Immature natural killer cell (primary cell): Measurements from ENCODE around the gene SERPING1. TPM values are rescaled to one million over a fixed set of nuclear protein-coding genes. Genes with fewer than 3 reads are reported as not detected.
"Not testable (repeated sequence)": the region's sequence is repeated elsewhere in the genome, so short reads cannot be mapped to it uniquely, and the experiment has no call there.

ENCODE experiments used
- DNase-seq, 3 donors: peaks; one replicate each; pipeline ENCODE4 v3.0.0; 2022; ENCODE audit warnings: mixed read lengths in 1 of 3
- H3K27ac Mint-ChIP-seq, 6 donors: one replicate each; pipeline ENCODE4 v1.8.0; 2020; ENCODE audit warnings: mixed read lengths in 6 of 6, mild to moderate bottlenecking in 5 of 6, inconsistent platforms in 4 of 6, moderate library complexity in 3 of 6
- H3K27me3 Mint-ChIP-seq, 3 donors: one replicate each; pipeline ENCODE4 v1.8.0; 2020 to 2021; ENCODE audit warnings: low read depth in 3 of 3, mild to moderate bottlenecking in 3 of 3, mixed read lengths in 3 of 3, moderate library complexity in 3 of 3, inconsistent platforms in 1 of 3
- H3K36me3 Mint-ChIP-seq, 3 donors: one replicate each; pipeline ENCODE4 v1.8.0; 2020; ENCODE audit warnings: mixed read lengths in 3 of 3, inconsistent platforms in 2 of 3, mild to moderate bottlenecking in 2 of 3
- H3K4me1 Mint-ChIP-seq, 2 donors: one replicate each; pipeline ENCODE4 v1.8.0; 2020; ENCODE audit warnings: inconsistent platforms in 2 of 2, mild to moderate bottlenecking in 2 of 2, mixed read lengths in 2 of 2, moderate library complexity in 1 of 2
- H3K4me3 Mint-ChIP-seq, 5 donors: one replicate each; pipeline ENCODE4 v1.8.0; 2020; ENCODE audit warnings: mild to moderate bottlenecking in 5 of 5, mixed read lengths in 5 of 5, inconsistent platforms in 3 of 5, moderate library complexity in 3 of 5
- H3K9me3 Mint-ChIP-seq, 6 donors: one replicate each; pipeline ENCODE4 v1.8.0; 2020; ENCODE audit warnings: mild to moderate bottlenecking in 6 of 6, mixed read lengths in 6 of 6, inconsistent platforms in 4 of 6, moderate library complexity in 3 of 6
- polyA plus RNA-seq, 3 donors: library from polyadenylated mRNA; unstranded; fragments of 300-500 nt; fragmentation: Illumina TruSeq; gene quantifications; one replicate each; pipeline ENCODE4 v1.2.3, GENCODE V29; 2021

SERPING1 gene
- polyA plus RNA-seq, 3 donors from 2014 or later: 0.71 TPM; not detected in 2

GRCh38 chr11:57646194-57646798, 48.8 kb downstream of the SERPING1 start:
- no peak overlapping the region for H3K4me3 Mint-ChIP-seq
- H3K4me1 Mint-ChIP-seq: peaks cover 29 to 43% of the 10 kb centered on the region in 2 donors
- H3K36me3 Mint-ChIP-seq: no peaks in the 10 kb centered on the region
- no peaks in the 10 kb centered on the region for H3K9me3 Mint-ChIP-seq
- peak overlapping the region in 5 of 6 donors; percentile 18 to 92 (median 69) for H3K27ac Mint-ChIP-seq
- no peak for DNase-seq
- H3K27me3 Mint-ChIP-seq: peaks cover 22 to 40% (median 24%) of the 10 kb centered on the region in 3 donors

GRCh38 chr11:57646799-57647303, 49.4 kb downstream of the SERPING1 start:
- Mint-ChIP-seq H3K27ac (peak overlapping the region in 4 of 6 donors; percentile 47 to 92 (median 66)), H3K9me3 (no peaks in the 10 kb centered on the region), H3K4me1 (peaks cover 29 to 43% of the 10 kb centered on the region in 2 donors), H3K36me3 (no peaks in the 10 kb centered on the region), H3K4me3 (no peak overlapping the region), H3K27me3 (peaks cover 22 to 40% (median 24%) of the 10 kb centered on the region in 3 donors)
- no peak for DNase-seq

- Mint-ChIP-seq H3K4me3 (no peak overlapping the region), H3K9me3 (no peaks in the 10 kb centered on the region), H3K4me1 (peaks cover 33 to 43% of the 10 kb centered on the region in 2 donors), H3K27me3 (peaks cover 24 to 40% (median 24%) of the 10 kb centered on the region in 3 donors), H3K36me3 (no peaks in the 10 kb centered on the region), H3K27ac (peak overlapping the region in 5 of 6 donors; percentile 25 to 98 (median 92))
- DNase-seq: no peak
These were observed 49.9 kb downstream of the SERPING1 start for GRCh38 chr11:57647372-57647771.

- Mint-ChIP-seq H3K27ac (peak overlapping the region in 5 of 6 donors; percentile 92 to 98 (median 95)), H3K36me3 (no peaks in the 10 kb centered on the region), H3K9me3 (no peaks in the 10 kb centered on the region), H3K4me1 (peaks cover 41 to 49% of the 10 kb centered on the region in 2 donors), H3K27me3 (peaks cover 25 to 39% (median 26%) of the 10 kb centered on the region in 3 donors), H3K4me3 (peak overlapping the region; percentile 74 to 88 (median 84))
- DNase-seq: no peak
These were observed 50.7 kb downstream of the SERPING1 start for GRCh38 chr11:57647960-57648800.

GRCh38 chr11:57648801-57649735, 51.6 kb downstream of the SERPING1 start:
- peaks cover 25 to 36% (median 26%) of the 10 kb centered on the region in 3 donors for H3K27me3 Mint-ChIP-seq
- no peaks in the 10 kb centered on the region for H3K9me3 Mint-ChIP-seq
- H3K4me1 Mint-ChIP-seq: peaks cover 41 to 50% of the 10 kb centered on the region in 2 donors

GRCh38 chr11:57649826-57650738, 52.6 kb downstream of the SERPING1 start, which contains the start of gene YPEL4:
TSS of gene YPEL4 (minus strand) at chr11:57649912. CDS start at chr11:57647107, 2,805 bp downstream.
- no peaks in the 10 kb centered on the region for H3K9me3 Mint-ChIP-seq
- DNase-seq: peak; percentile 77 to 81 (median 80)
- peaks cover 25 to 34% (median 26%) of the 10 kb centered on the region in 3 donors for H3K27me3 Mint-ChIP-seq
- H3K27ac Mint-ChIP-seq: peak within 1 kb of the TSS; percentile 61 to 98 (median 94)
- peak within 1 kb of the TSS; percentile 74 to 88 (median 84) for H3K4me3 Mint-ChIP-seq
- peaks cover 44 to 55% of the 10 kb centered on the region in 2 donors for H3K4me1 Mint-ChIP-seq
- H3K36me3 Mint-ChIP-seq: no peaks in the 10 kb centered on the region

More at GRCh38 chr11:57648801-57649735, 51.6 kb downstream of the SERPING1 start:
- H3K36me3 Mint-ChIP-seq: no peaks in the 10 kb centered on the region
- H3K4me3 Mint-ChIP-seq: peak overlapping the region; percentile 74 to 88 (median 84)
- DNase-seq: peak; percentile 55 to 56 (median 55)
- peak overlapping the region in 5 of 6 donors; percentile 92 to 98 (median 95) for H3K27ac Mint-ChIP-seq

GRCh38 chr11:57650739-57651090, 53.2 kb downstream of the SERPING1 start:
- Mint-ChIP-seq H3K9me3 (no peaks in the 10 kb centered on the region), H3K27me3 (peaks cover 25 to 32% (median 26%) of the 10 kb centered on the region in 3 donors), H3K4me1 (peaks cover 44 to 56% of the 10 kb centered on the region in 2 donors), H3K27ac (peak overlapping the region in 5 of 6 donors; percentile 78 to 98 (median 95)), H3K36me3 (no peaks in the 10 kb centered on the region), H3K4me3 (peak overlapping the region in 1 of 5 donors; percentile 6)
- DNase-seq: no peak

- peak overlapping the region in 2 of 5 donors; percentile 2 to 6 for H3K4me3 Mint-ChIP-seq
- no peaks in the 10 kb centered on the region for H3K9me3 Mint-ChIP-seq
- H3K27me3 Mint-ChIP-seq: peaks cover 24 to 26% (median 25%) of the 10 kb centered on the region in 3 donors
- DNase-seq: no peak
- peaks cover 39 to 50% of the 10 kb centered on the region in 2 donors for H3K4me1 Mint-ChIP-seq
- H3K27ac Mint-ChIP-seq: peak overlapping the region in 5 of 6 donors; percentile 78 to 98 (median 95)
- no peaks in the 10 kb centered on the region for H3K36me3 Mint-ChIP-seq
These were observed 53.9 kb downstream of the SERPING1 start for GRCh38 chr11:57651408-57651807.

GRCh38 chr11:57652230-57652629, 54.7 kb downstream of the SERPING1 start:
- peaks cover 18 to 22% (median 19%) of the 10 kb centered on the region in 3 donors for H3K27me3 Mint-ChIP-seq
- not testable (repeated sequence) for H3K36me3 Mint-ChIP-seq, H3K9me3 Mint-ChIP-seq
- peaks cover 39 to 53% of the 10 kb centered on the region in 2 donors for H3K4me1 Mint-ChIP-seq
- DNase-seq: peak; percentile 36 to 50 (median 37)
- peak overlapping the region; percentile 18 to 73 (median 55) for H3K4me3 Mint-ChIP-seq
- peak overlapping the region; percentile 17 to 92 (median 82) for H3K27ac Mint-ChIP-seq

GRCh38 chr11:57652662-57653061, 55.2 kb downstream of the SERPING1 start:
- DNase-seq: no peak
- no peaks in the 10 kb centered on the region for H3K9me3 Mint-ChIP-seq
- H3K4me1 Mint-ChIP-seq: peaks cover 41 to 56% of the 10 kb centered on the region in 2 donors
- H3K36me3 Mint-ChIP-seq: no peaks in the 10 kb centered on the region
- peak overlapping the region; percentile 17 to 92 (median 82) for H3K27ac Mint-ChIP-seq
- peaks cover 14 to 23% (median 19%) of the 10 kb centered on the region in 3 donors for H3K27me3 Mint-ChIP-seq
- H3K4me3 Mint-ChIP-seq: peak overlapping the region; percentile 18 to 73 (median 55)

GRCh38 chr11:57653163-57653562, 55.7 kb downstream of the SERPING1 start:
- Mint-ChIP-seq H3K27ac (peak overlapping the region in 4 of 6 donors; percentile 58 to 92 (median 74)), H3K36me3 (no peaks in the 10 kb centered on the region), H3K4me1 (peaks cover 42 to 57% of the 10 kb centered on the region in 2 donors), H3K9me3 (no peaks in the 10 kb centered on the region), H3K27me3 (peaks cover 9 to 22% (median 14%) of the 10 kb centered on the region in 3 donors), H3K4me3 (peak overlapping the region in 1 of 5 donors; percentile 14)
- DNase-seq: no peak

GRCh38 chr11:57656885-57657193, 59.4 kb downstream of the SERPING1 start:
- DNase-seq: no peak
- peaks cover 2 to 8% (median 3%) of the 10 kb centered on the region in 3 donors for H3K27me3 Mint-ChIP-seq
- peaks cover 34 to 38% of the 10 kb centered on the region in 2 donors for H3K4me1 Mint-ChIP-seq
- H3K27ac Mint-ChIP-seq: peak overlapping the region; percentile 94 to 98 (median 96)
- H3K4me3 Mint-ChIP-seq: peak overlapping the region; percentile 43 to 99 (median 95)
- peaks cover 0 to 13% (median 9%) of the 10 kb centered on the region in 3 donors for H3K36me3 Mint-ChIP-seq
- H3K9me3 Mint-ChIP-seq: no peaks in the 10 kb centered on the region
